HG03439 (cell line): ENCODE measurements around the gene ADGRG6.

ENCODE experiments used
- ATAC-seq: cut with Tn5 transposase; IDR thresholded peaks from one replicate; pipeline ENCODE4 v1.9.1; 2021; ENCODE audit warnings: mild to moderate bottlenecking, moderate library complexity; ENCODE audit not compliant: unreplicated experiment

Gene ADGRG6

DNA sequence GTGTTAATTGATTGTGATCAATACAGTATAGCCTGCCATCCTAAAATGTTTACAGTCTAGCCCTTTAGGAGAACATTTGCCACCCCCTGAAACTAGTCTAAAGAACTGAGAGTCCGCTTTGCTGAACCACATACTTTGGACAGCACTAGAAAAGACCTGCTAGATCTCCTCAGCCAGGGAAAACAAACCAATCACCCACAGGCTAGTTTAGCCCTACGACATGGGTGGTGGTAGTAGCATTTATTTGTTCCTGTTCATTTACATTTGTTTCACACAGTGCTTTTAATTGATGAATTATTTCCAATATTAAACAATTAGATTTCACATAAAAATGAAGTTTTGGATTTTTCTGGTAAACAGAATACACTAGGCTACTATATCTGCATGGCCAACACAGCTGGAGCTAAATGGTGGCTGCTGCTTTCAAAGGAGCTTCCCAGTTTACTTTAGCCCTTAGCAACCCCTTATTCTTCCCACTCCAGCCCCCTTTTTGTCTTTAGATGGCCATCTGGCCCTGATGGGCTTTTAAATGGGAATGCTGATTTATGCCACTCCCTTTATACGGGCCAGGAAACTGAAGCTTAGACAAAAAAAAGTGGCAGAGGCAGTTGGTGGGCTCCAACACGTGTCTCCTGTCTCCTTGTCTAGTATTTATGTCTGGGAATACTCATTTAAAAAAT lies 72.4 kb downstream of the ADGRG6 start:
- no peak for ATAC-seq

DNA sequence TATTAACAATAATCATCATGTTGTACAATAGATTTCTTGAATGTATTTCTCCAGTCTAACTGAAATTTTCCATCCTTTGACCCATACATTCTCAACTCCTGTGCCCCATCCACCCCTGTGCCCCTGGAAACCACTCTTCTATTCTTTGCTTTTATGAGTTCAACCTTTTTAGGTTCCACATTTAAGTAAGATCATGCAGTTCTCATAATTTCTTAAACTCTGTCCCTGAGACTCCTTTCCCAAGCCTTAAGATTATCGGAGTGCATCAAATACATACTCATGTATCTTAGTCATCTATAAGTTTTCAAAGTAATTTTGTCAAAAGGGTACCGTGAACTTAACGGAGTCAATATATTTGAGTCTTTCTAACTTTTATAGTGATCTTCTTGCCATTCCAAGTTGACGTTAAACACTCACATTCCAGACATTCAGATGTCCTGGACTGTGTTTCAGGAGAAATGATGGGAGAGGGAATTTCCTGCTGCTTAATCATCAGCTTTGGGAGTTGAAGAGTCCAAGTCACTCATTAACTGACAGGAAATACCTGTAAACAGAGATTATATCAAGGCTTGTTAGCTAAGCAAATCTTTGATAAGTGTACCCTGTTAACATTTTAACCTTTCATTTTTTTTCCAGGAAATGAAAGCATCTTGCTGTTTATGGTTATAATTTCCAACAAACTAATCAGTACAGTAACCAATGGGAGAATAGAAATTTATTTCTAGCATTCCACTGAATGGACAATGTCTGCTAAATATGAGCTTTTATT lies 73.3 kb downstream of the ADGRG6 start:
- ATAC-seq = no peak

DNA sequence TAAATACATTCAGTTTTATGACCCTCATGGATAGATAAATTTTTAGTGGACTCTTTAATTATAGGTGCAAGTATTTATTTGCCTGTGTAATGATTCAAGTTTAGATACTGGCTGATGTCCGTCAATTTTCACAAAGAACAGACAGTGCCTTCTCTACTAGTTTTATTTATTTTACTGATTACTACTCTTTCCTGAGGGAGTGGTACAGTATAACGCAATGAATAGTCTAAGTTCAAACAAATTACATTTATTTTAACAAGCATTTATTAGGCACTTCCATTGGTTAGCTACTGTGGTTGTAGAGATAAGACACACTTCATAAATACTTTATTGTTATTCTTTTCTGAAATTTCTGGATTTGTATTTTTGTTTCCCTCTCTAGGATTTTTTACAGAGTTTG lies 74.3 kb downstream of the ADGRG6 start:
- ATAC-seq = no peak

DNA sequence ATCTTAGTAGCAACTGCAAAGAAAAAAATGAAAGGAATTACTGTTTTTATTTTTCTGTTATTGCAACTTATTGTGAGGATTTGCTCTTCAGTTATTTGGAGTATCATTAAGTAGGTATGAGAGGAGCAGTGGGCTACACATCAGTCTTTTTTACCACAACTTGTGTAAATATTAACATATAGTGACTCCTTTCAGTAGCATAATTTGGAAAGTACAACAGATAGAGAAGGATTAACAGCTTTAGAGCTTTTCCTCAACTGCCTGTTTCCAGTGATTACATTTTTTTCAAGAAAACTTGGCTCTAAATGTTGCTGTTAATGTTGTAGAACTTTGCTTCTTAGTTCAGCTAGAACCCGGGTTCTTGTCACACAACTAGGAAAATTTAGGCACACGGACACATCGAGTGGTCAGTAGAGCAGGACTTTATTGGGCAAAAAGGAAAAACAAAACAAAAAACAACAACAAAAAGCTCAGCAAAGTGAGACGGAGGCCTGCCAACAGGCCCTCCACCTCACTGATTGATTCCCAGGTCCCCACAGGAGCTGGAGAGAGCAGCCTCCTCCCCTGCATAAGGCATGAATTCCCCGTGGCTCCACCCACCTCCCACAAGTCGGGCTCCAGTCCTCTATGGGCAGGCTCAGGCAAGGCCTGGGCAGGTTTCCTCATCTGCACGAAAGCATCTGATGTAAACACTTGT lies 75.1 kb downstream of the ADGRG6 start:
- no peak for ATAC-seq

DNA sequence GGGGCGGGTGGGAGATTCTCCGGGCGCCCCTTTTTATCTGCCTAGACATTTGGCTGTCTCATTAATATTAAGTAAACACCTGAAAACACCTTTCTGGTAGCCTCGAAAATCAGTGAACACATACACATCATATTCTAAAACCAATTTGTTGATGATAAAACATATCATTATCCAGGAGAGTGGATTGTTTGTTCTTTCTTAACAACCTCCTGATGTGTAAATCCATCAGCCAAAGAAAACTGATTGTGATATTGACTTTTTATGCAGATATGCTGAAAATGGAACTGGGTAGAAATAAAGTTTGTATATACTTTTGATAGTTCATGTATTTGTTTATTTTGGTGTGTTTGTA lies 75.7 kb downstream of the ADGRG6 start:
- ATAC-seq = no peak

- no peak for ATAC-seq
These were observed 76.5 kb downstream of the ADGRG6 start for GRCh38 chr6:142378138-142378875.

DNA sequence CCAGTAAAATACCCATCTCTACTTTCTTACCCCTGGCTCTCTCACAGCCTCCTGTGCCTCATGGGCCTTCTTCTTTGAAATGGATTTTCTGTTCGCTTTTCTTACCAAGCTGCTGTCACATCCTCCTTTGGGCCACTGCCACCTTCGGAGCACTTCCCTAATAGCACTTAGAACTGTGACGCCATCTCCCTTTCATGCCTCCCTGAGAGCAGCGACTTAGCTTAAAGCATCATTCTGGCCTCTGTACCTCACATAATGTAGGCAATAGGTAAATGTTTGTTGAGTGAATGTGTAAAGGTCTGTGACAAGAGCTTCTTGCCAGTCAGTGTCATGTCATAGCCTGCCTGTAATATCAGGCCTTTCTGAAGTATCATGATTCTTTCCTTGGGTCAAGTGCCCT lies 78.8 kb downstream of the ADGRG6 start:
- ATAC-seq = no peak

DNA sequence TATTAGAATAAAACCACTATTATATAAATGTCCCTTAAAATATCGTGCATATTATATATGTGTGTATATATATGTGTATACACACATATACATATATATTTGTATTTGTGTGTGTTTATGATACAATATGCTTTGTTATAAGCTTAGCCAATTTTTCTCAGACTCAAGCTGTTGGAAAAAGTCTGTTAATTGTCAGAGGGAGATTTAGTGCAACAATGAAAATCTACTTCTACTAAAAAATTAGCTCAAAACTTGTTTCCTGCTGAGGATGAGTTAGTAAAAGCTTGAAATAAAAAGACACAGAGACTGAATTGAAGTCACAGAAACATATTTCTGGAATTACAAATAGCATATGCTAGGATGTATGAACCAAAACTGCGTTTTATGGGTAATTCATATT lies 79.4 kb downstream of the ADGRG6 start:
- ATAC-seq = no peak

- ATAC-seq = no peak
These were observed 80.1 kb downstream of the ADGRG6 start for GRCh38 chr6:142381845-142382378.

DNA sequence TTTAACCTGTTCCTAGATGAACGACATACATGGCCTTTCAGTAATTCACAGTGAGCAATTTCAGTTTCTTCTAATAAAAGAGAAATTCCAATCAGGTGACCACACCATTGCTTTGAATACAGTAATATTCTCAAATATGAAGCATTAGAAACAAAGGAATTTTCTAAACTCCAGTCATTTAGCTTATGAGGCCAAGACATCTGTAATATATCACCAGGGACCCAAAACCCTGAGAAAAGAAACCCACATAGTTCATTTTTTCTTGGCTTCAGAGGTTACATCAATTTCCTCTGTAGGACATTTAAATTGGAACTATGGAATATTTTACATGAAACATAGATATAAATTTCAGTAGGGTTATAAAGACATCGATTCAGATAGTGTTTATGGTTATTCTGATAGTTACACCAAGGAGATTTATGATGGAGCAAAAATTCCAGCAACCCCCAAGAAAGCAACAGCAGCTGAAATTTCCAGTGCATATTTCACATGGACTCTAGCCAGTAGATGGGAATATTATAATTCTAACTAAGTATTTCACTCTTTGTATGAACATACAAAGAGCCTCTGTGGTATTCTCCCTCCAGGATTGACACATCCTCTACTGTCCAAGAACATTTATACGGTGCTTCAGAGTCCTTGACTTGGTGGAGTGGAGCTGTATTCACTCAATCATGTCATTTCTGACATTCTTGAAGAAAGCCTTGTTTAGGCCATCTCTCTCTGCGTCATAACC lies 82.9 kb downstream of the ADGRG6 start:
- ATAC-seq = no peak

- ATAC-seq = no peak
These were observed 83.5 kb downstream of the ADGRG6 start for GRCh38 chr6:142385352-142385751.

GRCh38 chr6:142386657-142387056 lies 84.8 kb downstream of the ADGRG6 start:
- ATAC-seq = no peak

GRCh38 chr6:142387997-142388815 lies 86.4 kb downstream of the ADGRG6 start:
- no peak for ATAC-seq

GRCh38 chr6:142395266-142395665 lies 93.5 kb downstream of the ADGRG6 start:
- no peak for ATAC-seq

DNA sequence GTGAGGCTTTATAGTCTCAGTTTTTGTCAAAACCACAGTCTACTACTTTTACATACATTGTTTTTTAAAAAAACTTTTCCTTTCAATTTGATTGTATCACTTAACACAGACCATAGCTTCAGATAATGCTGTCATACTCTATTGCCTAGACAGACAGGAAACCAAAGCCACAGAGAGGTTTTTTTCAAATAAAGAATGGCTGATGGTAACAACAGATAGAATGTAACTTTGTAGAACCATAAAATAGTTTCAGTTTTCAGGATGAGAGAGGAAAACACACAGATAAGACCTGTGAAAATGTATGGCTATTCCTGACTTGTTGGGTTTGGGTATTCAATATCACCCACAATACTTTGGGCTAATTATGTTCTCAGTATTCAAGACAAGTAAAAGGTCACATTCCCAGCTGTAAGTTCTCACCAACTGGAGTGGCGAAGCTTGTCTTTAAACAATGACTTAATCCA lies 94.0 kb downstream of the ADGRG6 start:
- peak; percentile 91 for ATAC-seq

- no peak for ATAC-seq
These were observed 96.5 kb downstream of the ADGRG6 start for GRCh38 chr6:142398353-142398752.

DNA sequence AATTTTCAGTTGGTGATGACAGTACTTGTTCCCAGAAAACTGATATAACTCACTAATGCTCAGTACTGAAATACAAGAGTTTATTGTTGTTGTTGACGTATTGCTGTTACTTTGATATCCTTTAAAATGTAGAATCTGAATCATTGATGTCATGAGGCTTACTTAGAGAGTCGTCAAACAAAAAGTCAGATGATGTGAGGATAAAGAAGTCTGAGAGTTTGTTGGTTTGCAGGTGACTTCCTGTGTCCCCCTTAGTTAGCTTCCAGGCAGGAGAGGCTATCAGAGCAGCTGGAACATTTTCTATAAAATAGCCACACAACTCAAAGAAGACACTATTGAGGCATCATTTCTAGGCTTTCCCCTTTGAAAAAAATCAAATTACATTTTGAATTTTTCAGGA lies 97.9 kb downstream of the ADGRG6 start:
- no peak for ATAC-seq

GRCh38 chr6:142400495-142400894 lies 98.7 kb downstream of the ADGRG6 start:
- ATAC-seq = no peak

- ATAC-seq = no peak
These were observed 100.0 kb downstream of the ADGRG6 start for GRCh38 chr6:142401838-142402237.
